Effector memory CD4-positive, alpha-beta T cell (primary cell): ENCODE data around the gene PMF1.

ENCODE experiments used
- DNase-seq, 3 donors: peaks; one replicate each; pipeline ENCODE4 v3.0.0-alpha.2; 2020
- H3K27ac ChIP-seq: 2 replicates; pipeline ENCODE4 v1.7.0; 2013; ENCODE audit warnings: mild to moderate bottlenecking, low read length, moderate library complexity; ENCODE audit not compliant: insufficient read depth, poor library complexity, severe bottlenecking
- H3K27me3 ChIP-seq: replicated peaks from 2 replicates; pipeline ENCODE4 v1.7.0; 2013; ENCODE audit warnings: mild to moderate bottlenecking, low read length; ENCODE audit not compliant: insufficient read depth, control insufficient read depth, poor library complexity, severe bottlenecking
- H3K36me3 ChIP-seq: 2 replicates; pipeline ENCODE4 v1.7.0; 2013; ENCODE audit warnings: mild to moderate bottlenecking, low read length, moderate library complexity; ENCODE audit not compliant: control insufficient read depth, insufficient read depth
- H3K4me1 ChIP-seq: 2 replicates; pipeline ENCODE4 v1.7.0; 2013; ENCODE audit warnings: low read length, mild to moderate bottlenecking; ENCODE audit not compliant: control insufficient read depth, insufficient read depth, poor library complexity, severe bottlenecking
- H3K4me3 ChIP-seq: 2 replicates; pipeline ENCODE4 v1.7.0; 2013; ENCODE audit warnings: low read length, low read depth, mild to moderate bottlenecking; ENCODE audit not compliant: insufficient read depth, poor library complexity, severe bottlenecking
- H3K9me3 ChIP-seq: 2 replicates; pipeline ENCODE4 v1.7.0; 2013; ENCODE audit warnings: mild to moderate bottlenecking, low read length, moderate library complexity; ENCODE audit not compliant: control insufficient read depth

The PMF1 gene

GRCh38 chr1:156217871-156218270 is 5.1 kb downstream of the PMF1 start:
- Histone ChIP-seq H3K27me3 (no peaks in the 10 kb centered on the region), H3K4me1 (peaks cover 20% of the 10 kb centered on the region), H3K4me3 (no peak overlapping the region), H3K36me3 (peaks cover 18% of the 10 kb centered on the region), H3K9me3 (no peaks in the 10 kb centered on the region), H3K27ac (peak overlapping the region; percentile 34)
- no peak for DNase-seq

- Histone ChIP-seq H3K9me3 (no peaks in the 10 kb centered on the region), H3K27me3 (no peaks in the 10 kb centered on the region), H3K4me1 (peaks cover 7% of the 10 kb centered on the region), H3K4me3 (no peak overlapping the region), H3K27ac (no peak overlapping the region), H3K36me3 (peaks cover 25% of the 10 kb centered on the region)
- DNase-seq: no peak
These were observed 7.4 kb downstream of the PMF1 start for GRCh38 chr1:156220226-156220625.

- Histone ChIP-seq H3K27ac (no peak overlapping the region), H3K36me3 (peaks cover 34% of the 10 kb centered on the region), H3K27me3 (no peaks in the 10 kb centered on the region), H3K4me1 (peaks cover 8% of the 10 kb centered on the region), H3K9me3 (no peaks in the 10 kb centered on the region), H3K4me3 (no peak overlapping the region)
- no peak for DNase-seq
These were observed 9.3 kb downstream of the PMF1 start for GRCh38 chr1:156221986-156222692.

GRCh38 chr1:156225677-156226014 is 12.8 kb downstream of the PMF1 start:
- Histone ChIP-seq H3K4me1 (peaks cover 5% of the 10 kb centered on the region), H3K36me3 (peaks cover 43% of the 10 kb centered on the region), H3K9me3 (no peaks in the 10 kb centered on the region), H3K27me3 (no peaks in the 10 kb centered on the region), H3K27ac (no peak overlapping the region), H3K4me3 (no peak overlapping the region)
- DNase-seq: no peak

- Histone ChIP-seq H3K27ac (no peak overlapping the region), H3K27me3 (no peaks in the 10 kb centered on the region), H3K9me3 (no peaks in the 10 kb centered on the region), H3K4me3 (no peak overlapping the region), H3K36me3 (peaks cover 39% of the 10 kb centered on the region), H3K4me1 (peaks cover 5% of the 10 kb centered on the region)
- DNase-seq: no peak
These were observed 13.3 kb downstream of the PMF1 start for GRCh38 chr1:156226116-156226538.

- H3K9me3 ChIP-seq: no peaks in the 10 kb centered on the region
- no peak overlapping the region for H3K27ac ChIP-seq
- no peaks in the 10 kb centered on the region for H3K27me3 ChIP-seq
- peaks cover 5% of the 10 kb centered on the region for H3K4me1 ChIP-seq
- H3K36me3 ChIP-seq: peaks cover 34% of the 10 kb centered on the region
- no peak overlapping the region for H3K4me3 ChIP-seq
- DNase-seq: no peak
These were observed 14.0 kb downstream of the PMF1 start for GRCh38 chr1:156226782-156227181.

GRCh38 chr1:156228501-156228900 is 15.7 kb downstream of the PMF1 start:
- no peak overlapping the region for H3K27ac ChIP-seq
- H3K27me3 ChIP-seq: no peaks in the 10 kb centered on the region
- DNase-seq: no peak
- H3K4me1 ChIP-seq: peaks cover 5% of the 10 kb centered on the region
- H3K4me3 ChIP-seq: no peak overlapping the region
- H3K9me3 ChIP-seq: no peaks in the 10 kb centered on the region
- peaks cover 29% of the 10 kb centered on the region for H3K36me3 ChIP-seq

- H3K4me3 ChIP-seq: no peak overlapping the region
- H3K9me3 ChIP-seq: no peaks in the 10 kb centered on the region
- no peaks in the 10 kb centered on the region for H3K27me3 ChIP-seq
- no peak for DNase-seq
- H3K27ac ChIP-seq: no peak overlapping the region
- peaks cover 5% of the 10 kb centered on the region for H3K4me1 ChIP-seq
- peaks cover 25% of the 10 kb centered on the region for H3K36me3 ChIP-seq
These were observed 17.1 kb downstream of the PMF1 start for GRCh38 chr1:156229809-156230472.

GRCh38 chr1:156230473-156230837 is 17.6 kb downstream of the PMF1 start:
- H3K27me3 ChIP-seq: no peaks in the 10 kb centered on the region
- no peak overlapping the region for H3K4me3 ChIP-seq
- no peaks in the 10 kb centered on the region for H3K9me3 ChIP-seq
- H3K36me3 ChIP-seq: peaks cover 25% of the 10 kb centered on the region
- no peak overlapping the region for H3K27ac ChIP-seq
- peaks cover 1% of the 10 kb centered on the region for H3K4me1 ChIP-seq
- DNase-seq: no peak

GRCh38 chr1:156232201-156232894 is 19.5 kb downstream of the PMF1 start:
- Histone ChIP-seq H3K9me3 (no peaks in the 10 kb centered on the region), H3K4me1 (no peaks in the 10 kb centered on the region), H3K4me3 (no peak overlapping the region), H3K27me3 (no peaks in the 10 kb centered on the region), H3K36me3 (peaks cover 34% of the 10 kb centered on the region), H3K27ac (no peak overlapping the region)
- DNase-seq: no peak
